Measurements from ENCODE around the gene NAALADL2.
"Not testable (repeated sequence)": the region's sequence is repeated elsewhere in the genome, so short reads cannot be mapped to it uniquely, and the experiment has no call there.

The NAALADL2 gene

DNA sequence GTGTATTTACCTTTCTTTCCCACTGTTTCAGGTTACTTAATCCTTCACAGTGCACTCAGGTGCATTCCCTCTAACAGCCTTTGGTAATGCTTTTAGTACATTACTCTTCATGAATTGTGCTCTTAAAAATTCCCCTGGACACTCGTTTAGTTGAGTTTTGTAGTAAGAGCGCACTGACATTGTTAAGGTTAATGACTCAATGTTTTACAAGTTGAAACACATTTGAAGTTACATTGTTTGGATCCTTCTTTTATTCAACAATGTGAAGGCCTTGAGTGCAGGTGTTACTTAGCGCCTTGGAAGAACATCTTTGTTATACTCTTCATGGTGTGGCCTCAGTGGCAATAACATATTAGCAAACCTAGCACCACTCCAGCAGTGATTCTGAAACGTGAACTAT lies 739.6 kb downstream of the NAALADL2 start:
- DNase-seq (ENCODE audit: low read depth): no peak

GRCh38 chr3:175601521-175601920 lies 742.4 kb downstream of the NAALADL2 start:
- DNase-seq (ENCODE audit: low read depth): no peak

DNA sequence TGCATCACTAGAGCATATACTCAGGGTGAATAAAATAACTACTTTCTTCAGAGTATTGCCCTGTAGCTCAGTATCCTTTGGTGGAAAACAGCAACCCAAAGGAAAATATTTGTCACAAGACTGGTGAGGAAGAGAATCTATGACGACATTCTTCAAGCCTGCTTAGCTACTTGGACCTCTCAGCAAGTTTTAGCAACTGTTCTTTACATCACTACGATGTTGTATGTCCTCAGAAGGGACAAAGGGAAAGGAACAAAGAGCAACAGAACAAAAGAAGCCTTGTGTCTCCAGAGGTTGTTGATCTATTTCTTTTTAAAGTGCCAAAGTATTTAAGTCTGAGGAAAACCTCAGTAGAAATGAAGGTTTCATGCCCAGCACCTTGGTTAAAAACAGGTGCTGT lies 746.7 kb downstream of the NAALADL2 start:
- no peak for DNase-seq (ENCODE audit: low read depth)

- DNase-seq (ENCODE audit: low read depth): no peak
These were observed 747.6 kb downstream of the NAALADL2 start for GRCh38 chr3:175606650-175607318.

DNA sequence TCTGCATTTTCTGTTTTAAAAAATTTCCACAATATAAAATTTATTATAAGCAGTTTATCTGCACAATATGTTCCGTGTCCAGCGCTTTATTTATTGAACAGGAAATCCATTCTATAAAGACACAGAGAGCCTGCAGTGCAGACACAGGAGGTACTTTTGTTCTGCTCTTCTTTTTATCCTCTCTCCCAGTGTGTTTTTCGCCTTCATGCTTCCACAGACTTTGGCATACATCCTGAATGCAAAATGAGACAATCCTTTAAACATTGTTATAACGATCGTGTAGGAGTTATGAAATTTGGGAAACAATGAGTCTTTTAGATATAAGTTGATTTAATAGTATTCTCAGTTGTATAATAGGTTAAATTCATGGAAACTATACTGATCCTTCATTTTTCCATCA lies 749.2 kb downstream of the NAALADL2 start:
- DNase-seq (ENCODE audit: low read depth): no peak

- DNase-seq (ENCODE audit: low read depth): no peak
These were observed 749.8 kb downstream of the NAALADL2 start for GRCh38 chr3:175608911-175609310.

DNA sequence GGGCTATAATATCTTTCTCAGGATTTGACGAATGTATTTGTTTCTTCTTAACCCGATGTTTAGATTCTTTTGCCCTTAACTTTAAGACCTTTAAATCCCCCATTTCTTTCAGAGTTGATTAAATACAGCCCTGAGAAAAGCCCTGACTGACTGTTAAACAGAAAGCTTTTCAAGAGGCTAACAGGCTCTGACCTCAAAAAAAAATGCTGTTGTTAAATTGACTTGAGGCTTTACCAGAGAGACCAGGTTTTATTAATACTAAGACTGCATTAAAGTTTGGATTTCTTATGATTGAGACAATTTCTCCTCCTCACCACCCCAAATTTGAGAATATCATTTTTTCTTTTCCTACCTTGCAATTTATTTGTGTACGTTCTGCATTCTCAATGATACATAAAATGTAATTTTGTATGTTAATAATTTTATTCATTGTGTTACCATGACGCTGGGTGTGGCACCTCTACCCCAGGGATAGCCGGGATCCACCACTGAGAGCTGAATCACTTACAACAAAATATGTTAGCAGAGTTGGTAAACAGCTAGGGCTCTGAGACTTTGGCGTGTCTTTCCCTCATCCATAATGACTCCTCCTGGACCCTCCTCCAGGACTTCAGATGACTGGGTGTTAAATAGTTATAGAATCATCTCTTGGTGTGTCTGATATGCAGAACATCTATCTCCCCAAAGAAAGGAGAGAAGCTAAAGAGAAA lies 753.5 kb downstream of the NAALADL2 start:
- DNase-seq (ENCODE audit: low read depth): no peak

DNA sequence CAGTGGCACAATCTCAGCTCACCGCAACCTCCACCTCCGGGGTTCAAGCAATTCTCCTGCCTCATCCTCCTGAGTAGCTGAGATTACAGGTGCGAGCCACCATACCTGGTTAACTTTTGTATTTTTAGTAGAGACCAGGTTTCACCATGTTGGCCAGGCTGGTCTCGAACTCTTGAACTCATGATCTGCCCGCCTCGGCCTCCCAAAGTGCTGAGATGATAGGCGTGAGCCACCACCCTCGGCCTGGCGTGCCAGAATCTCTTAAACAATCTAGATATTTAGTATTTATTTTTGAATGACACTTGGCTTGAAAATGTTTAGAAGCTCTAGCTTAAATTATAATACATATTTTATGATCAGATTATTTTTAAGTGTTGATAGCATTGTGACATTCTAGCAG lies 755.0 kb downstream of the NAALADL2 start:
- not testable (repeated sequence) for DNase-seq (ENCODE audit: low read depth)

DNA sequence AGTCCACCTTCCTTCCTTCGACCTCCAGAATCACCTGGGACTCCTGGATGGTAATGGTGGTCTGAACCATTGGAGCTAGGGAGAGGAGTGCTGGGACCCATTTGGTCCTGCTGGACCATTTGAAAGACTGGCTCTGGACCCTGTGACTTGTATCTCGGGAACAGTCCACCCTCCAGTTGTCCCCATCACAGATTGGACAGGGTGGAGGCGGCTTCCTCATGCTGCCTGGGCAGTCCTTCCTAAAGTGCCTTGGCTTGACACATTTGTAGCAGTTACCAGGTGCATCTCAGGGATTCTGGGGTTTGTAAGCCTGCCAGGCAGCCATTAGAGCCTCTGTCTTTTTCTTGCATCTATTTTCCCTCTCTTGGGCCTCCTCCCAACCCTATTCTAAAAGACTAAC lies 758.1 kb downstream of the NAALADL2 start:
- DNase-seq (ENCODE audit: low read depth): no peak

DNA sequence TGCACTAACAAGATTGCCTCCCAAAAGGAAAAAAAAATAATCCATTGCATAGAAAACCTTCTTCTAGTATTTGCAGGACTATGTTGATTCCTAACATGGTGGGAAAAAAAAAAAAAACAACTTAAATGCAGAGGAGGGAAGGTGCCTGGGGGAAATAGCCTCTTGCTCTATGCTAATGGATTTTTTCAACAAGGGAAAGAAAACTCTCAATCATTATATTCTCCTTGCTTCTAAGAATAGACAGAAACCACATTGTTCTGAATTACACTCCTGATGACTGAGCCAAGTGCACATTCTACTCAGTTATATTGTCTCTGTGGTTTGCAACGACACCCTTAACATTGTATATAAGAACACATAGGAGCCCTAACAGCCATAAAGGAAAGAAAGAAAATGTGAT lies 760.2 kb downstream of the NAALADL2 start:
- DNase-seq (ENCODE audit: low read depth): no peak

DNA sequence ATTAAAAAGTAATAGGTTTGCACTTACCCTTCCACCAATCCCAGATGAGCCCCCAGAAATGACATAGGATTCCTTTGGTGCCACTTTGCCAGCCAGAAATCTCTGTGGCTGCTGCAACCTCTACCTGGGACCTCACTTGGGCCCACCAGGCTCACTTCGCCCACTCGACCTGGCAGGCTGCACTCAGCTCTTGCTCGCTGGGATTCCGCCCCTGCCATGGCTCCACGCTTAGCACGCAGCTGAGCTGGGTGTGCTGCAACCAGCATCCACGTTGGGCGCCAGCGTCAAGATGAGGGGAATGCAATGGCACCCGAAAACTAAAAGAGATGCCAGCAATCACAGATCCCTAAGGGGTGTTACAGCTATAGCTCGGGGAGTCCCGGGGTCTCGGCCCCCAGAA lies 761.0 kb downstream of the NAALADL2 start:
- DNase-seq (ENCODE audit: low read depth): no peak

DNA sequence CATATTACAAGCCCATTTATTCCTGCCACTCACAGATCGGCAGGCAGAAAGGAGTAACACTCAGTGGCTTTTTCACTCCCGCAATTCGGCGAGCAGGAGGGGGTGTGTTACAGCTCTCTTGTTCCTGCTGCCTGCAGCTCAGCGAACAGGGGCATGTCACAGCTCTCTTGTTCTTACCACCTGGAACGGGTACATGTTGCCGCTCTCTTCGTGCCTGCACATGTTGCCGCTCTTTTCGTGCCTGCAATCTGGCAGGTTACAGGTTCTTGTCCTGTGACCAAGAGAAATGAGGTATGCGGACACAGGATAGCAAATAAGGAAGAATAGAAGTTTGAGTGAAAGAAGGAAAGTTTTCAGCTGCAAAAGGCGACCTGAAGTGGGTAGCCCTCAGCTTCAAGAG lies 761.4 kb downstream of the NAALADL2 start:
- no peak for DNase-seq (ENCODE audit: low read depth)

GRCh38 chr3:175640958-175641357 lies 781.8 kb downstream of the NAALADL2 start:
- DNase-seq (ENCODE audit: low read depth): no peak

DNA sequence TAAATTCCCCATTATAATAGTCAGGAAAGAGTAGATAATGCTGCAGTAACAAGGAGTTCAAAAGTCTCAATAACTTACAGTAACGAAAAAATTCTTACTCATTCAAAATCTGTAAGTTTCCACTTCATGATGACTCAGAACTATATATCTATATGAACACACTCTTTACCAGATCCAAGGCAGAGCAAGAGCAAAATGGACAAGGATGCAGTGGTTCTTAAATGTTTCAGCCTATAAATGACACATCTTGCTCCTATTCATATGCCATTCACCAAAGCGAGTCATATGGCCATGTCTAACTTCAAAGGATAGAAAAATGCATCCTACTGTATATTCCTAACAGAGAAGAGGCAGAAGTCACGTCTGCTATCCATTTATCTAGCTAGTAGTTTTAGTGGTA lies 787.7 kb downstream of the NAALADL2 start:
- no peak for DNase-seq (ENCODE audit: low read depth)

GRCh38 chr3:175648899-175649298 lies 789.8 kb downstream of the NAALADL2 start:
- no peak for DNase-seq (ENCODE audit: low read depth)

GRCh38 chr3:175651716-175652115 lies 792.6 kb downstream of the NAALADL2 start:
- no peak for DNase-seq (ENCODE audit: low read depth)

GRCh38 chr3:175655351-175655750 lies 796.2 kb downstream of the NAALADL2 start:
- DNase-seq (ENCODE audit: low read depth): no peak

DNA sequence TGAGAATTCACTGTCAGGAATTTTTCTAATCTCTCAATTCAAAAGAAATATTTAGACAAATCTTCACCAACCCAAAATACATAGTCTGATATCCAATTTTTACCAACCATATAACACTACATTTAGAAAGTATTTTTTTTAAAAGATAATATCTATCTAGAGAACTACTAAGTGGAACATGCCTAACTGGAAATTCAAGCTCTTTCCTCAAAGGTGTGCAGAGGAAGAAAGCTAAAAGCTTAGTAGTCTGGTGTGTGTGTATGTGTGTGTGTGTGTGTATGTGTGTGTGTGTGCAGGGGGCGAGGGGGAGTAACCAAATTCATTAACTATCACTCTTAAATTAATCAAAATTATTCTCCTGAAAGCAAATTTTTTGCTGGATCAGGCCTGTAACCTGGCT lies 797.3 kb downstream of the NAALADL2 start:
- no peak for DNase-seq (ENCODE audit: low read depth)

GRCh38 chr3:175659670-175660350 lies 800.7 kb downstream of the NAALADL2 start:
- DNase-seq (ENCODE audit: low read depth): no peak

DNA sequence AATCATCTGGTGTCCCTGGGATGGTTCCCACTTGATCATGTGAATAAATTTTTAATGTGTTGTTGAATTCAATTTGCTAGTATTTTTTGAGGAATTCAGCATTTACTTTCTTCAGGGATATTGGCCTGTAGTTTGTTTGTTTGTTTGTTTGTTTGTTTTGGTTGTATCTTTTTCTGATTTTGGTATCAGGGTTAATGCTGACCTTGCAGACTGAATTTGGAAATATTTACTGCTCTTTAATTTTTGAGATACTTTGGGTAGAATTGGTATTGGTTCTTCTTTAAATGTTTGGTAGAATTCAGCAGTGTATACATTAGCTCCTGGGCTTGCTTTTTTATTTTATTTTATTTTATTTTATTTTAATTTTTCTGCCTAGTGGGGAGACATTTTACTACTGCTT lies 803.7 kb downstream of the NAALADL2 start:
- no peak for DNase-seq (ENCODE audit: low read depth)

DNA sequence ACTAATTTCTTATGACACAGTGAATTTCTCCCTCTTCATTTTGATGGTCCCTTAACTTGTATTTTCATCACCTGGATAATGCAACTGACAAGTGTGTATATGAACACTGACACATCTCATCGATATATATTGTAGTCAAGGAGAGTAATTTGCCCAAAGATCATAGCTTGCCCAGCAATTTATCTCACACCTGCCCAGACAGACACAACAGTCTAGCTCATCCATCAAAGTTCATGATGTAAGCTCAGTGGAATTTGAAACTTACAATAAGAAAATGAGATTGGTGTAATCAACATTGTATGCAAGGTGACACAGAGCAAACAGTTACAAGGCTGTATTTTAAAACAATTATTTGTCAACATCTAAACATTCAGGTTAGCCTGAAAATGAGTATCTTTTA lies 805.8 kb downstream of the NAALADL2 start:
- no peak for DNase-seq (ENCODE audit: low read depth)

GRCh38 chr3:175668300-175668699 lies 809.2 kb downstream of the NAALADL2 start:
- no peak for DNase-seq (ENCODE audit: low read depth)

- DNase-seq (ENCODE audit: low read depth): no peak
These were observed 811.4 kb downstream of the NAALADL2 start for GRCh38 chr3:175670557-175670956.

Measured in stimulated activated CD8-positive, alpha-beta memory T cell treated with anti-CD3 and anti-CD28 coated beads, Interleukin-12 subunit alpha, Interleukin-12 subunit beta, amount 100 ng/mL, for 4 hours (primary cell).